Activated B cell treated with CpG ODN at 0.5 μM for 24 hours (primary cell): Measurements from ENCODE around the gene TSPAN9. TPM values are rescaled to one million over a fixed set of nuclear protein-coding genes. Genes with fewer than 3 reads are reported as not detected.
A peak's percentile ranks its signal among the peaks of the same experiment; 100 is the strongest.

Experiments
- ATAC-seq: fragments of 200-7000 bp; cut with Tn5 transposase; one replicate; pipeline ENCODE4 v1.10.0; 2021; ENCODE audit warnings: low read depth, mild to moderate bottlenecking, moderate library complexity
- CTCF ChIA-PET: fragments of 350-600 bp; sonication (Branson Sonifier 250); formaldehyde crosslinking; loops from one replicate; lab custom pipeline; 2021; ENCODE audit warnings: antibody characterized with exemption; lab: Charles Lee
- POLR2A ChIA-PET: fragments of 350-600 bp; sonication (Branson Sonifier 250); formaldehyde crosslinking; loops from one replicate; lab custom pipeline; 2021; ENCODE audit warnings: antibody characterized with exemption; lab: Charles Lee
- DNase-seq: peaks from one replicate; pipeline ENCODE4 v3.0.0; 2022
- H3K27ac Mint-ChIP-seq: one replicate; pipeline ENCODE4 v1.8.0; 2020; ENCODE audit warnings: mixed read lengths
- H3K27me3 Mint-ChIP-seq: one replicate; pipeline ENCODE4 v1.8.0; 2021; ENCODE audit warnings: mixed read lengths
- H3K36me3 Mint-ChIP-seq: one replicate; pipeline ENCODE4 v1.8.0; 2021; ENCODE audit warnings: low read depth, mixed read lengths
- H3K4me1 Mint-ChIP-seq: one replicate; pipeline ENCODE4 v1.8.0; 2021; ENCODE audit warnings: mixed read lengths
- H3K4me3 Mint-ChIP-seq: one replicate; pipeline ENCODE4 v1.8.0; 2020; ENCODE audit warnings: mild to moderate bottlenecking, mixed read lengths
- H3K9me3 Mint-ChIP-seq: one replicate; pipeline ENCODE4 v1.8.0; 2020; ENCODE audit warnings: mixed read lengths
- intact Hi-C: fragments of 100-400 bp; cut with micrococcal nuclease; formaldehyde crosslinking; loops from one replicate; pipeline ENCODE4 v1.15.1; 2024
- total RNA-seq: library from RNA; stranded (reverse); gene quantifications from 2 replicates; pipeline ENCODE4 v1.2.3, GENCODE V29; 2022
- TF ChIP-seq, protein P1 (sequence below): fragments of 200-600 bp; IDR thresholded peaks from one replicate; pipeline ENCODE4 v1.8.0; 2022; ENCODE audit warnings: antibody characterized with exemption, mild to moderate bottlenecking

The TSPAN9 gene
- total RNA-seq, 1 donor from 2014 or later: 0.20 TPM

GRCh38 chr12:3128498-3129293, 51.5 kb downstream of the TSPAN9 start:
- no peak overlapping the region for H3K27ac Mint-ChIP-seq

GRCh38 chr12:3129301-3130056, 52.3 kb downstream of the TSPAN9 start:
- ChIA-PET POLR2A (no interaction called here), CTCF (interaction anchor here (0.7 to 0.8 kb wide), 2 partner anchors 10 to 146 kb away, joined by 3 read pairs; no protein-coding TSS in a partner anchor)
- intact Hi-C loops: no loop called here
- no peak overlapping the region for H3K4me3 Mint-ChIP-seq
- peaks cover 17% of the 10 kb centered on the region for H3K4me1 Mint-ChIP-seq
- peaks cover 43% of the 10 kb centered on the region for H3K27me3 Mint-ChIP-seq
- no peak for DNase-seq
- H3K27ac Mint-ChIP-seq: no peak overlapping the region
- peaks cover 3% of the 10 kb centered on the region for H3K9me3 Mint-ChIP-seq
- ATAC-seq: no peak
- TF ChIP-seq, protein P1, sequence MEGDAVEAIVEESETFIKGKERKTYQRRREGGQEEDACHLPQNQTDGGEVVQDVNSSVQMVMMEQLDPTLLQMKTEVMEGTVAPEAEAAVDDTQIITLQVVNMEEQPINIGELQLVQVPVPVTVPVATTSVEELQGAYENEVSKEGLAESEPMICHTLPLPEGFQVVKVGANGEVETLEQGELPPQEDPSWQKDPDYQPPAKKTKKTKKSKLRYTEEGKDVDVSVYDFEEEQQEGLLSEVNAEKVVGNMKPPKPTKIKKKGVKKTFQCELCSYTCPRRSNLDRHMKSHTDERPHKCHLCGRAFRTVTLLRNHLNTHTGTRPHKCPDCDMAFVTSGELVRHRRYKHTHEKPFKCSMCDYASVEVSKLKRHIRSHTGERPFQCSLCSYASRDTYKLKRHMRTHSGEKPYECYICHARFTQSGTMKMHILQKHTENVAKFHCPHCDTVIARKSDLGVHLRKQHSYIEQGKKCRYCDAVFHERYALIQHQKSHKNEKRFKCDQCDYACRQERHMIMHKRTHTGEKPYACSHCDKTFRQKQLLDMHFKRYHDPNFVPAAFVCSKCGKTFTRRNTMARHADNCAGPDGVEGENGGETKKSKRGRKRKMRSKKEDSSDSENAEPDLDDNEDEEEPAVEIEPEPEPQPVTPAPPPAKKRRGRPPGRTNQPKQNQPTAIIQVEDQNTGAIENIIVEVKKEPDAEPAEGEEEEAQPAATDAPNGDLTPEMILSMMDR: no peak
- H3K36me3 Mint-ChIP-seq: no peaks in the 10 kb centered on the region

More at GRCh38 chr12:3128498-3129293, 51.5 kb downstream of the TSPAN9 start:
- ATAC-seq (no peak), DNase-seq (no peak)
- peaks cover 3% of the 10 kb centered on the region for H3K9me3 Mint-ChIP-seq
- peaks cover 17% of the 10 kb centered on the region for H3K4me1 Mint-ChIP-seq
- no peaks in the 10 kb centered on the region for H3K36me3 Mint-ChIP-seq
- intact Hi-C loops: no loop called here
- peaks cover 39% of the 10 kb centered on the region for H3K27me3 Mint-ChIP-seq
- POLR2A ChIA-PET: no interaction called here
- TF ChIP-seq, protein P1: no peak
- CTCF ChIA-PET: interaction anchor here (0.7 kb wide), 1 partner anchor 146 kb away, joined by 3 read pairs; no protein-coding TSS in a partner anchor
- no peak overlapping the region for H3K4me3 Mint-ChIP-seq

DNA sequence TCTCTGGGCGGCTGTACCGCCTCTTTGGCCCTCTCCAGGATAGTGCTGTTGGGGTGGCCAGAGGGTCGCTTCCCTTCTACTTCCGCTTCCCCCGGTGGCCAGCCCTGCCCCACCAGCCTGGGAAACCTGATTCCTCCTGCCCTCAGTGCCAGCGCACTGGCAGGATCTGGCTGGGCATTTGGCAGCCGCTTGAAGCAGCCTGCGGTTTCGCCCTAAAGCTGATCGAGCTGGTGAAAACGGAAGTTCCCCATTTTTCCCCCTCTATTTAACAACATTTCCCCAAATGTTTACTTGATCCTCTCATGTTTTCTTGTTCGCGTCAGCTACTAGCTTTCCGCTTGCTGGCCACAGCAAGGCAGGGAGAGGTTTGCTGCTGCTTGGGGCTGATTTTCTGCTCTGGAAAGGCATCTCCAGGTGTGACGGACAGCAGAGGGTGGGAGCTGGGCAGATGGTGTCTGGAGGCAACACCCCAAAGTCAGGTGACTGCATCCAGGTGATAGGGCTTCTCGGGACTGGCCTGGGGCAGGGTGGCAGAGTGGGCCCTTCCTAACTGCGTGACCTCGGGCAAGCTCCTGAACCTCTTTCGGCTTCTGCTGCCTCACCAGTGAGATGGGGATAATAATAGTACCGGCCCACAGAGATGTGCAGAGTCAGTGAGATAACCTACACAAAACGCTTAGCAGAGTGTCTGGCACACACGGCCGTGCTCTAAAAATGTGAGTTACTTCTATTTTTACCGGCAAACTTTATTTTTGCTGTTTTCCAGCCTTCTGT, 53.1 kb downstream of the TSPAN9 start:
- Mint-ChIP-seq H3K27me3 (peaks cover 46% of the 10 kb centered on the region), H3K27ac (no peak overlapping the region), H3K4me1 (peaks cover 17% of the 10 kb centered on the region), H3K4me3 (no peak overlapping the region), H3K9me3 (peaks cover 3% of the 10 kb centered on the region), H3K36me3 (no peaks in the 10 kb centered on the region)
- POLR2A ChIA-PET: no interaction called here
- intact Hi-C loops: no loop called here
- DNase-seq (no peak), ATAC-seq (peak; percentile 34)
- TF ChIP-seq, protein P1: no peak
- CTCF ChIA-PET: interaction anchor here (0.8 kb wide), 1 partner anchor 9 kb away, joined by 3 read pairs; no protein-coding TSS in a partner anchor

GRCh38 chr12:3131129-3131528, 54.0 kb downstream of the TSPAN9 start:
- DNase-seq: no peak
- POLR2A ChIA-PET: no interaction called here
- H3K36me3 Mint-ChIP-seq: no peaks in the 10 kb centered on the region
- no peak for ATAC-seq
- H3K4me3 Mint-ChIP-seq: no peak overlapping the region
- intact Hi-C loops: no loop called here
- H3K4me1 Mint-ChIP-seq: peaks cover 17% of the 10 kb centered on the region
- CTCF ChIA-PET: no interaction called here
- H3K27ac Mint-ChIP-seq: no peak overlapping the region
- H3K9me3 Mint-ChIP-seq: peaks cover 3% of the 10 kb centered on the region
- peaks cover 52% of the 10 kb centered on the region for H3K27me3 Mint-ChIP-seq
- TF ChIP-seq, protein P1: no peak
